CMK (cell line): ENCODE measurements around the gene UBE3B.

Experiments used
- DNase-seq: peaks from one replicate; pipeline ENCODE4 v3.0.0-alpha.2; 2010; ENCODE audit warnings: low read depth

UBE3B gene

GRCh38 chr12:109573914-109574244, 96.4 kb downstream of the UBE3B start:
- no peak for DNase-seq

DNA sequence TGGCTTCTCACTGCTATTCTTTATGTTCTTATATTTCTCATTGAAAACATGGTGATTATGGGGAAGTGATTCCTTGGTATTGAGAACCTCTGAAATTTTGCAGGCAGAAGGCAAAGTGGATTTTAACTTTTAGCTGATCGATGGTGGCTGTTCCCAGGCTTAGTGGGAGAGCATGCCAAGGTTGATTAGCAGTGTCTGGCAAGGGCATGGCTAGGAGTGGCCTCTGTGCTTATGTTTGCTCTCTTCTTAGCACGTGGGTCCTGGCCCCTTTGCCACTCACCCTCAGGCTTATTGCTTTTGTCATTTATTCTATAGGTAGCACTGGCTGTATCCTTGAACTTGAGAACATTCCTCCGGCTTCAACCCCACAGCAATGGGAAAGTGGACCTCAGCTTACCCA, 98.2 kb downstream of the UBE3B start:
- DNase-seq, result no peak

DNA sequence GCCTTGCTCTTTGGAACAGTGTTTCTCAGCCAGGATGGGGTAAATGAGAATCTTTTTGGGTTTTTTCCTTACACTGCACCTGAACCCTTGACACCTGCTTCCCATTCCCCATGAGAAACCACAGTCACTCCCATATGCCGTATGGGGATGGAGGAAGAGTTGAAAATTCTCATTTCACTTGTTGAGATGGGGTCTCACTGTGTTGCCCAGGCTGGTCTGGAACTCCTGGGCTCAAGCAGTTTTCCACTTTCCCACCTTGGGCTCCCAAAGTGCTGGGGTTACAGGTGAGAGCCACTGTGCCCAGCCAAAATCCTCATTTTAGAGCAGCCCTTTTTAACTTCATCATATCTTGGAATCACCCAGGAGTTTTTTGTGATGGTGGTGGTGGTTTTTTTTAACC, 99.9 kb downstream of the UBE3B start:
- no peak for DNase-seq

DNA sequence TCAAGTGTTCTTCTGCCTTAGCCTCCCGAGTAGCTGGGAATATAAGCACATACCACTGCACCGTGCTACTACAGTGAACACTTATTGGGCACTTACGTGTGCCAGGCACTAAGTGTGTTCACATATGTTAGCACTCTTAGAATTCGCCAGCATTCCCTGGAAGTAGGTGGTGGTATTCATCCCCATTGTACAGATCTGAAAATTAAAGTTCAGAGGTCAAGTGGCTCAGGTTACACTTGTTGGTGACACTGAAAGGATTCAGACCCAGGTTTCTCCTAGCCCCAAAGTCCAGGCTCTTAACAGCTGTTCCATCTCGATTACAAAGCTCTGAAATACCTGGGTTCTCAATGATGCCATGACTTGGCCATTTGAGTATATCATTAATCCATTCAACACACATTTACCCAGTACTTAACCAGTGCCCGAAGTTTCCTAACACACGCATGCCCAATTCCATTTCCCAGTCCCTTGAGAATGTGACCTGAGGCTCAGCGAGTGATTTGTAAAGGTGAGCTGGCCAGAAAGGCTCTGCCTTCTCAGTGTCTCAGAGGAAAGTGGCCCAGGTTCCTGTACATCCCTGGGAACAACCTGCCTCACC, 101.0 kb downstream of the UBE3B start:
- DNase-seq, result no peak

DNA sequence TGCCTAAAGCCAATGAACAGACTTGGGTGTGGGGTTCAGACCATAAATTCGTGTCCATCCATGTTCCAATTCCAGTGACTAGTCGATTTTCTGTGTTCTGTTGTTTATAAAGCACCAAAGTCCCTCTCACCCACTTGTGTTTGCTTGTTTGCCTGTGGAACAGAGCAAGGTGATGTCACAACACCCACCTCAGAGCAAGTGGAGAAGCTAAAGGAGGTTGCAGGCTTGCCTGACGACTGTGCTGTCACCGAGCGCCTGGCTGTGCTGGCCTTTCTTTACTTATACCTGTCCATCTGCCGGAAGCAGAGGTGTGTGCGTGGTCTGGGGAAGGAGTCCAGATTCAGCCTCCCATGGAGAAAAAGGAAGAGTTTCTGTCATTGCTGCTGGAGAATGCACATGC, 102.2 kb downstream of the UBE3B start:
- no peak for DNase-seq

DNA sequence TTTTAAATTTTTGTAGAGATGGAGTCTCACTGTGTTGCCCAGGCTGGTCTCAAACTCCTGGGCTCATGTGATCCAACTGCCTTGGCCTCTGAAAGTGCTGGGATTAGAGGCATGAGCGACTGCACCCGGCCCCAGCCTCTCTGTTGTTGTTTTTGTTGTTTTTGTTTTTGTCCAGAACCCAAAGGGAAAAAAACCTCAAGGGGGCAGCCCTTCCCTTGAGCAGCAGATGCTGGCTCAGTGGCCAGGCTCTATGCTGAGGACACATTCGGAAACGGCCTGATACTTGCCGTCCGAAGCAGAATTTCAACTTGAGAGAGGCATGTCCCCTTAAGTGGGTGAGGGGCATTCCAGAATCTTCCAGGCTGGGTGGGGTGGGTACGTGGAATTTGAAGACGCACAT, 102.8 kb downstream of the UBE3B start:
- DNase-seq, result no peak

GRCh38 chr12:109580684-109581333, 103.4 kb downstream of the UBE3B start:
- no peak for DNase-seq

GRCh38 chr12:109581334-109581691, 103.9 kb downstream of the UBE3B start:
- no peak for DNase-seq

DNA sequence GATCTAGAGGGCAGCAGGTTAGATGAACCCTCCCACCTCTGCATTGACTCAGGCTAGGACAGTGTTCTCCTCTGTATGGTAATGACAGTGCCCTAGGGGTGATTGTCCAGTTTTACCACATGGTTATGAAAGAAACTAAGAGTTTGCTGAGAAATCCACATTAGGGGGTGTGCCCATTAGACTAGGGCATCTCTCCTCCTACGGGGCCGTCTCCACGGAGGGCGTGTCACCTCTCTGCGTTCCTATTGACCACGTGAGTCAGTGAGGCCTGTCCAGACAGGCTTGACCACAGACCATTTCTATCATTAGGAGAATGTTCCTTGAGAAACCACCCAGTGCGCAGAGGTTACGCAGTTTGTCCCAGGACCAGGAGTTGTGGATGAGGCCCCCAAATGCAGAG, 104.4 kb downstream of the UBE3B start:
- no peak for DNase-seq

GRCh38 chr12:109582636-109583035, 105.2 kb downstream of the UBE3B start:
- no peak for DNase-seq

DNA sequence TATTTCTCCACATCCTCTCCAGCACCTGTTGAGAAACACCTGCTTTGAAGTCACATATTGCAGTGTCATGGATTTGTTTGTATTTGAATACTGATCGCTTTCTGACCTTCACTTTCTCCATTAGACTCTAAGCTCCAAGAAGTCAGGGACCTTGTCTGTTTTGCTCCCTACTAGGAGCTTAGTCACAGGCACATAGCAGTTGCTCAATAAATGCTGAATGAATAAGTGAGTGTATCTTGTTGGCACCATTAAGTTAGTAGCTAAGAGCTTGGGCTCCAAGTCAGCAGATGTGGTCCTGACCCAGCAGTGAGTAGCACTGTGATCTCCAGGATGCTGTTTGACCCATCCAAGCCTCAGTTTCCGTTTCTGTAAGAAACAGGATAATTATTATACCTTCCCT, 106.3 kb downstream of the UBE3B start:
- no peak for DNase-seq
